Measurements from ENCODE around the gene MED12L.

- TF ChIP-seq, protein P1, sequence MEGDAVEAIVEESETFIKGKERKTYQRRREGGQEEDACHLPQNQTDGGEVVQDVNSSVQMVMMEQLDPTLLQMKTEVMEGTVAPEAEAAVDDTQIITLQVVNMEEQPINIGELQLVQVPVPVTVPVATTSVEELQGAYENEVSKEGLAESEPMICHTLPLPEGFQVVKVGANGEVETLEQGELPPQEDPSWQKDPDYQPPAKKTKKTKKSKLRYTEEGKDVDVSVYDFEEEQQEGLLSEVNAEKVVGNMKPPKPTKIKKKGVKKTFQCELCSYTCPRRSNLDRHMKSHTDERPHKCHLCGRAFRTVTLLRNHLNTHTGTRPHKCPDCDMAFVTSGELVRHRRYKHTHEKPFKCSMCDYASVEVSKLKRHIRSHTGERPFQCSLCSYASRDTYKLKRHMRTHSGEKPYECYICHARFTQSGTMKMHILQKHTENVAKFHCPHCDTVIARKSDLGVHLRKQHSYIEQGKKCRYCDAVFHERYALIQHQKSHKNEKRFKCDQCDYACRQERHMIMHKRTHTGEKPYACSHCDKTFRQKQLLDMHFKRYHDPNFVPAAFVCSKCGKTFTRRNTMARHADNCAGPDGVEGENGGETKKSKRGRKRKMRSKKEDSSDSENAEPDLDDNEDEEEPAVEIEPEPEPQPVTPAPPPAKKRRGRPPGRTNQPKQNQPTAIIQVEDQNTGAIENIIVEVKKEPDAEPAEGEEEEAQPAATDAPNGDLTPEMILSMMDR (IDR thresholded peaks at IDR 0.05): no peak
- no peak for TF ChIP-seq EP300 (IDR thresholded peaks at IDR 0.05; ENCODE audit: borderline replicate concordance in 1 of 2, low read depth in 1 of 2, low read length in 1 of 2)
- no peak for TF ChIP-seq SIN3A (IDR thresholded peaks at IDR 0.05; ENCODE audit: borderline replicate concordance, low read depth, low read length)
- TF ChIP-seq, protein P2, sequence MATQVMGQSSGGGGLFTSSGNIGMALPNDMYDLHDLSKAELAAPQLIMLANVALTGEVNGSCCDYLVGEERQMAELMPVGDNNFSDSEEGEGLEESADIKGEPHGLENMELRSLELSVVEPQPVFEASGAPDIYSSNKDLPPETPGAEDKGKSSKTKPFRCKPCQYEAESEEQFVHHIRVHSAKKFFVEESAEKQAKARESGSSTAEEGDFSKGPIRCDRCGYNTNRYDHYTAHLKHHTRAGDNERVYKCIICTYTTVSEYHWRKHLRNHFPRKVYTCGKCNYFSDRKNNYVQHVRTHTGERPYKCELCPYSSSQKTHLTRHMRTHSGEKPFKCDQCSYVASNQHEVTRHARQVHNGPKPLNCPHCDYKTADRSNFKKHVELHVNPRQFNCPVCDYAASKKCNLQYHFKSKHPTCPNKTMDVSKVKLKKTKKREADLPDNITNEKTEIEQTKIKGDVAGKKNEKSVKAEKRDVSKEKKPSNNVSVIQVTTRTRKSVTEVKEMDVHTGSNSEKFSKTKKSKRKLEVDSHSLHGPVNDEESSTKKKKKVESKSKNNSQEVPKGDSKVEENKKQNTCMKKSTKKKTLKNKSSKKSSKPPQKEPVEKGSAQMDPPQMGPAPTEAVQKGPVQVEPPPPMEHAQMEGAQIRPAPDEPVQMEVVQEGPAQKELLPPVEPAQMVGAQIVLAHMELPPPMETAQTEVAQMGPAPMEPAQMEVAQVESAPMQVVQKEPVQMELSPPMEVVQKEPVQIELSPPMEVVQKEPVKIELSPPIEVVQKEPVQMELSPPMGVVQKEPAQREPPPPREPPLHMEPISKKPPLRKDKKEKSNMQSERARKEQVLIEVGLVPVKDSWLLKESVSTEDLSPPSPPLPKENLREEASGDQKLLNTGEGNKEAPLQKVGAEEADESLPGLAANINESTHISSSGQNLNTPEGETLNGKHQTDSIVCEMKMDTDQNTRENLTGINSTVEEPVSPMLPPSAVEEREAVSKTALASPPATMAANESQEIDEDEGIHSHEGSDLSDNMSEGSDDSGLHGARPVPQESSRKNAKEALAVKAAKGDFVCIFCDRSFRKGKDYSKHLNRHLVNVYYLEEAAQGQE (IDR thresholded peaks at IDR 0.05; ENCODE audit: low read depth, low read length): no peak
- no peak for TF ChIP-seq JUND (IDR thresholded peaks at IDR 0.05)
- TF ChIP-seq TAF1 (IDR thresholded peaks at IDR 0.05; ENCODE audit: borderline replicate concordance, low read depth, low read length): no peak
- no peak for TF ChIP-seq GATA2 (CRISPR knock-in tag; IDR thresholded peaks at IDR 0.05)
- no peak for TF ChIP-seq MAX (IDR thresholded peaks at IDR 0.05; ENCODE audit: low read depth)
Observed at GRCh38 chr3:151372063-151372820, 286.8 kb downstream of the MED12L start.

Measured in SK-N-SH (cell line).